ENCODE results near the gene DHH. TPM values are rescaled to one million over a fixed set of nuclear protein-coding genes. Genes with fewer than 3 reads are reported as not detected.

The DHH gene
- total RNA-seq, 1 donor from 2014 or later = 0.34 TPM

DNA sequence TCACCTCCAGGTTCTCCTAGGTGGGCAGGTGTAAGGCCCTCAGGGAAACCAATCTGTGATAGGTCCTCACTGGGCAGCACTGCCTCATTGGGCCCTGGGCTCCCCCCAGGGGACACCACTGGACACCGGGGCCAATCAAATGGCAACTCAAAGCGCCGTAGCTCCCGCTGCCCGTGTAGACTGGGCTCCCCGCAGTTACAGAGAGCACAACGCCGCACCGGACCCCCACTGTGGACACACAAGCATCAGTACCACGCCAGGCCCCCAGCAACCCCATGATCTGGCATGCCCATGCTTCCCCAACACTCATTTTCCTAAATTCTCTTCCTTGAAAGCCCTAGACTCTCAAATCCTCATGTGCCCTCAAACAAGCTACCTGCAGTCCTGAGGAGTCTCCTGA is 40.1 kb downstream of the DHH start:
- TF ChIP-seq, protein P1, sequence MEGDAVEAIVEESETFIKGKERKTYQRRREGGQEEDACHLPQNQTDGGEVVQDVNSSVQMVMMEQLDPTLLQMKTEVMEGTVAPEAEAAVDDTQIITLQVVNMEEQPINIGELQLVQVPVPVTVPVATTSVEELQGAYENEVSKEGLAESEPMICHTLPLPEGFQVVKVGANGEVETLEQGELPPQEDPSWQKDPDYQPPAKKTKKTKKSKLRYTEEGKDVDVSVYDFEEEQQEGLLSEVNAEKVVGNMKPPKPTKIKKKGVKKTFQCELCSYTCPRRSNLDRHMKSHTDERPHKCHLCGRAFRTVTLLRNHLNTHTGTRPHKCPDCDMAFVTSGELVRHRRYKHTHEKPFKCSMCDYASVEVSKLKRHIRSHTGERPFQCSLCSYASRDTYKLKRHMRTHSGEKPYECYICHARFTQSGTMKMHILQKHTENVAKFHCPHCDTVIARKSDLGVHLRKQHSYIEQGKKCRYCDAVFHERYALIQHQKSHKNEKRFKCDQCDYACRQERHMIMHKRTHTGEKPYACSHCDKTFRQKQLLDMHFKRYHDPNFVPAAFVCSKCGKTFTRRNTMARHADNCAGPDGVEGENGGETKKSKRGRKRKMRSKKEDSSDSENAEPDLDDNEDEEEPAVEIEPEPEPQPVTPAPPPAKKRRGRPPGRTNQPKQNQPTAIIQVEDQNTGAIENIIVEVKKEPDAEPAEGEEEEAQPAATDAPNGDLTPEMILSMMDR (IDR thresholded peaks at IDR 0.05; ENCODE audit: unreplicated experiment) = no peak
- peaks cover 40% of the 10 kb centered on the region for H3K4me1 Mint-ChIP-seq (ENCODE audit: low read depth)
- H3K27ac Mint-ChIP-seq = no peak overlapping the region
- H3K27me3 Mint-ChIP-seq = no peaks in the 10 kb centered on the region
- no peak for DNase-seq (ENCODE audit: low spot score, unreplicated experiment)
- H3K9me3 Mint-ChIP-seq (ENCODE audit: low read depth) = no peaks in the 10 kb centered on the region
- H3K4me3 Mint-ChIP-seq (ENCODE audit: low read depth) = no peak overlapping the region
- peaks cover 17% of the 10 kb centered on the region for H3K36me3 Mint-ChIP-seq (ENCODE audit: insufficient read depth)

DNA sequence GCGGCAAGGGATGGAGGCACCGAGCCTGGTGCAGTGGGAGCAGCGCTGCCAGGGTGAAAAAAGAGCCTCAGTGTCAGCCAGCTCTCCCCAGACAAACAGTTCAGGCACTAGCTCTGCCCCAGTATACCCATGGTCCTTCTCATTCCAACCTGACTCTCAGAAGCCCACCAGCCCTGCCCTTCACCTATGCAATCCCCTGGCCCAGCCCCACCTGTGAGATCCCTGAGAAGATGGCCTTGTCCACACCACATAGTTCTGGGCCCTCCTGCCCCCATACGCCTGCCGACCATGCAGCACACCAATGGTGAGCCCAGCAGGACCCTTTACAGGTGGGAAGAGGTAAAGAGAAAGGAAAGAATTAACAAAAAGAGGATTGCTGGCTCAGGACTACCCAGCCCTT is 40.5 kb downstream of the DHH start:
- no peak overlapping the region for H3K27ac Mint-ChIP-seq
- no peak for DNase-seq (ENCODE audit: low spot score, unreplicated experiment)
- peaks cover 17% of the 10 kb centered on the region for H3K36me3 Mint-ChIP-seq (ENCODE audit: insufficient read depth)
- H3K4me3 Mint-ChIP-seq (ENCODE audit: low read depth) = no peak overlapping the region
- TF ChIP-seq, protein P1 (IDR thresholded peaks at IDR 0.05; ENCODE audit: unreplicated experiment) = no peak
- H3K9me3 Mint-ChIP-seq (ENCODE audit: low read depth) = no peaks in the 10 kb centered on the region
- H3K27me3 Mint-ChIP-seq = no peaks in the 10 kb centered on the region
- peaks cover 37% of the 10 kb centered on the region for H3K4me1 Mint-ChIP-seq (ENCODE audit: low read depth)

DNA sequence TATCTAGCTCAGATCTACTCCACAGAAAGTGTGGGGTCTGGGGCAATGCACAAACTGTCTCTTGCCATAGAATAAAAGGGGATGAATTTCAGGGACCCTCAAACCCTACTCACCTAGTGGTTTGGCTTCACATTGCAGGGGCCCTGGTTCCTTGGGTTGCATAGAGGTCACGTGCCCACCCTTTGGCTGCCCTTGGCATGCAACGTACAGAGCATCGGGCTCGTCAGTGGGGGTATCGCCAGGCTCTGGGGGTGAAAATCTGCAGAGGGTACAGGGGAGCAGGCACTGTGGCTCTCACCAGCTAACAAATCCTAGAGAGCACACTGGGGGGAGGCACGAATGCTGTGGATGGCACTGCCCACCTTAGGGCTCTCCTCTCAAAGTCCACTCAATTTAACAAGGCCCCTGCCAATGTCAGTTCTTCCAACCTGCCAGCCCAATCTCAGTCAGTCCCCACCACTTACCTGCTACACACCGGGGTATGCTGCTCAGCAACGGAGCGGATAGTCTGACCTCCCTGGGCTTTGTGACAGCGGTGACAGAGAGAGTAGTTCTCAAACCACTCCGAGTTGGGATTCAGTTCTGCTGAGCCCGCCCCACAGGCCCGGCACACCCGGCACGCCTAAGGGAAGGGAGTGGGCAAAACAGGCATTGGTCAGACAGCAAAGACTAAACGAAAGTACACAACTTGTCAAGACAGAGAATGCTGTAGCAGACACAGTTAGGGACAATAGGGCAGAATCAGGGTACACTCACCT is 42.0 kb downstream of the DHH start:
- H3K4me3 Mint-ChIP-seq (ENCODE audit: low read depth) = no peak overlapping the region
- no peak overlapping the region for H3K27ac Mint-ChIP-seq
- TF ChIP-seq, protein P1 (IDR thresholded peaks at IDR 0.05; ENCODE audit: unreplicated experiment) = no peak
- H3K9me3 Mint-ChIP-seq (ENCODE audit: low read depth) = no peaks in the 10 kb centered on the region
- peaks cover 26% of the 10 kb centered on the region for H3K36me3 Mint-ChIP-seq (ENCODE audit: insufficient read depth)
- no peak for DNase-seq (ENCODE audit: low spot score, unreplicated experiment)
- no peaks in the 10 kb centered on the region for H3K27me3 Mint-ChIP-seq
- peaks cover 23% of the 10 kb centered on the region for H3K4me1 Mint-ChIP-seq (ENCODE audit: low read depth)

DNA sequence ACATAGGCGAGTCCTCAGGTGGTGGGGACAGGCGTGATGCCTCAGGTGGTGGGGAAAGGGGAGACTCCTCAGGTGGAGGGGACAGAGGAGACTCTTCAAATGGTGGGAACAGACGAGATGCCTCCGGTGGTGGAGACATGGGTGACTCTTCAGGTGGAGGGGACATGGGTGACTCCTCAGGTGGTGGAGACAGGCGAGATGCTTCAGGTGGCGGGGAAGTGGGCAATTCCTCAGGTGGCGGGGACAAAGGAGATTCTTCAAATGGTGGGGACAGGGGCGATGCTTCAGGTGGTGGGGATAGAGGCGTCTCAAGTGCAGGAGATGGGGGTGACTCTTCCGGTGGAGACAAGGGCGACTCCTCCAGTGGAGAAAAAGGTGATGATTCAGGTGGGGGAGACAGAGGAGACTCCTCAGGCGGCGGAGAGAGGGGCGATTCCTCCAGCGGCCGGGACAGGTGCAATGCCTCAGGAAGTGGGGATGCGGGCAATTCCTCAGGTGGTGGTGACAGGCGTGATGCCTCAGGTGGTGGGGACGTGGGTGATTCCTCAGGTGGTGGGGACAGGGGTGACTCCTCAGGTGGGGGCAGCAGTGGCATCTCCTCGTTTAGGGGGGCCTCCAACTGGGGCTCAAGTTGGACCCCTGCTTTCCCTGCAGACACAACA is 42.7 kb downstream of the DHH start:
- Mint-ChIP-seq H3K27ac (no peak overlapping the region), H3K36me3 (ENCODE audit: insufficient read depth) (peaks cover 28% of the 10 kb centered on the region), H3K27me3 (no peaks in the 10 kb centered on the region), H3K4me3 (ENCODE audit: low read depth) (no peak overlapping the region), H3K9me3 (ENCODE audit: low read depth) (no peaks in the 10 kb centered on the region), H3K4me1 (ENCODE audit: low read depth) (peaks cover 16% of the 10 kb centered on the region)
- DNase-seq (ENCODE audit: low spot score, unreplicated experiment) = no peak
- TF ChIP-seq, protein P1 (IDR thresholded peaks at IDR 0.05; ENCODE audit: unreplicated experiment) = no peak

DNA sequence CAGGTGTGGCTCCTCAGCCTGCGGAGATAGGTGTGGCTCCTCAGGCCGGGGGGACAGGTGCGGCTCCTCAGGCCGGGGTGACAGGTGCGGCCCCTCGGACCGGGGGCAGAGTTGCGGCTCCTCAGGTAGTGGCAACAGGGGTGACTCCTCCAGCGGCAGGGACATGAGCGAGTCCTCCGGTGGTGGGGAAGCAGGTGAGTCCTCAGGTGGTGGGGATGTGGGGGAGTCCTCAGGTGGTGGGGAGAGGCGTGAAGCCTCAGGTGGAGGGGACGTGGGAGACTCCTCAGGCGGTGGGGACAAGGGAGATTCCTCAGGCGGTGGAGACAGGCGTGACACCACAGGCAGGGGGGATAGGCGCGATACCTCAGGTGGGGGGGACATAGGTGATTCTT is 43.2 kb downstream of the DHH start:
- Mint-ChIP-seq H3K36me3 (ENCODE audit: insufficient read depth) (peaks cover 30% of the 10 kb centered on the region), H3K4me3 (ENCODE audit: low read depth) (no peak overlapping the region), H3K4me1 (ENCODE audit: low read depth) (peaks cover 10% of the 10 kb centered on the region), H3K9me3 (ENCODE audit: low read depth) (no peaks in the 10 kb centered on the region), H3K27ac (no peak overlapping the region), H3K27me3 (no peaks in the 10 kb centered on the region)
- DNase-seq (ENCODE audit: low spot score, unreplicated experiment) = no peak
- TF ChIP-seq, protein P1 (IDR thresholded peaks at IDR 0.05; ENCODE audit: unreplicated experiment) = no peak
